ENCODE results near the gene PREX1.
A peak's percentile ranks its signal among the peaks of the same experiment; 100 is the strongest.

The PREX1 gene

GRCh38 chr20:48596334-48596898 lies 231.4 kb downstream of the PREX1 start:
- H3K9me3 ChIP-seq (ENCODE audit: control insufficient read depth in 2 of 2, low read length in 2 of 2), result no peaks in the 10 kb centered on the region
- H3K27me3 ChIP-seq (ENCODE audit: control insufficient read depth in 2 of 2, insufficient read depth in 2 of 2, low read length in 2 of 2), result peaks cover under 1 to 4% of the 10 kb centered on the region in 2 donors
- peaks cover 9 to 21% of the 10 kb centered on the region in 2 donors for H3K4me1 ChIP-seq (ENCODE audit: control insufficient read depth in 2 of 2, insufficient read depth in 2 of 2, low read length in 2 of 2)
- no peaks in the 10 kb centered on the region for H3K36me3 ChIP-seq (ENCODE audit: control insufficient read depth in 2 of 2, insufficient read depth in 2 of 2, low read length in 2 of 2)
- H3K27ac ChIP-seq (ENCODE audit: low read depth in 2 of 2, low read length in 2 of 2), result peak overlapping the region; percentile 66 to 69
- no peak overlapping the region for H3K4me3 ChIP-seq (ENCODE audit: low read length in 2 of 2)
- no peak overlapping the region for H3K9ac ChIP-seq (ENCODE audit: low read depth in 1 of 2, low read length in 2 of 2)

- Histone ChIP-seq H3K4me1 (ENCODE audit: control insufficient read depth in 2 of 2, insufficient read depth in 2 of 2, low read length in 2 of 2) (peaks cover 9 to 21% of the 10 kb centered on the region in 2 donors), H3K9me3 (ENCODE audit: control insufficient read depth in 2 of 2, low read length in 2 of 2) (no peaks in the 10 kb centered on the region), H3K4me3 (ENCODE audit: low read length in 2 of 2) (no peak overlapping the region), H3K27ac (ENCODE audit: low read depth in 2 of 2, low read length in 2 of 2) (peak overlapping the region; percentile 66 to 69), H3K27me3 (ENCODE audit: control insufficient read depth in 2 of 2, insufficient read depth in 2 of 2, low read length in 2 of 2) (peaks cover 0 to 4% of the 10 kb centered on the region in 2 donors), H3K36me3 (ENCODE audit: control insufficient read depth in 2 of 2, insufficient read depth in 2 of 2, low read length in 2 of 2) (no peaks in the 10 kb centered on the region), H3K9ac (ENCODE audit: low read depth in 1 of 2, low read length in 2 of 2) (no peak overlapping the region)
Measured at GRCh38 chr20:48595495-48596333, 232.1 kb downstream of the PREX1 start.

DNA sequence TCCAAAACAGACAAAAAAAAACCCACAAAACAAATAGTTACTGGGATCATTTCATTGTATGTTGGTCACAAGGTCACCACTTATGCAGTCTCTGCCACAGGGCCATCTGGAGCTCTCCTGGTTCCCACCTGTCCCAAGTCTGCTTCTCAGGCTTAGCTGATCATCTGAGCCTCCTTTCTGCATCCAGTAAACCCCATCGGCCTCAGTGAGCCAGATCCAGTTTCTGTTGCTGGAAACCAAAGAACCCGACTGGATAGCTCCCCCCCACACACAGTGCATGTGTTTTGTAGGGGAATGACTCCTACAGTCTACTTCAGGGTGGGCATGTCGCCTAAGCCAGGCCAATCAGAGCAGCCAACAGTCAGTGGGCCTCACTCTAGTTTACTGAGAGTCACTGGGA lies 233.3 kb downstream of the PREX1 start:
- no peak overlapping the region for H3K4me3 ChIP-seq (ENCODE audit: low read length in 2 of 2)
- H3K36me3 ChIP-seq (ENCODE audit: control insufficient read depth in 2 of 2, insufficient read depth in 2 of 2, low read length in 2 of 2), result no peaks in the 10 kb centered on the region
- H3K4me1 ChIP-seq (ENCODE audit: control insufficient read depth in 2 of 2, insufficient read depth in 2 of 2, low read length in 2 of 2), result peaks cover 9 to 21% of the 10 kb centered on the region in 2 donors

GRCh38 chr20:48592107-48592940 lies 235.5 kb downstream of the PREX1 start:
- H3K9ac ChIP-seq (ENCODE audit: low read depth in 1 of 2, low read length in 2 of 2), result no peak overlapping the region
- H3K9me3 ChIP-seq (ENCODE audit: control insufficient read depth in 2 of 2, low read length in 2 of 2), result no peaks in the 10 kb centered on the region
- H3K4me3 ChIP-seq (ENCODE audit: low read length in 2 of 2), result no peak overlapping the region
- H3K27ac ChIP-seq (ENCODE audit: low read depth in 2 of 2, low read length in 2 of 2), result no peak overlapping the region
- peaks cover 0 to 4% of the 10 kb centered on the region in 2 donors for H3K27me3 ChIP-seq (ENCODE audit: control insufficient read depth in 2 of 2, insufficient read depth in 2 of 2, low read length in 2 of 2)
- peaks cover 9 to 21% of the 10 kb centered on the region in 2 donors for H3K4me1 ChIP-seq (ENCODE audit: control insufficient read depth in 2 of 2, insufficient read depth in 2 of 2, low read length in 2 of 2)
- no peaks in the 10 kb centered on the region for H3K36me3 ChIP-seq (ENCODE audit: control insufficient read depth in 2 of 2, insufficient read depth in 2 of 2, low read length in 2 of 2)

More for the DNA sequence above, 233.3 kb downstream of the PREX1 start:
- Histone ChIP-seq H3K9ac (ENCODE audit: low read depth in 1 of 2, low read length in 2 of 2) (no peak overlapping the region), H3K9me3 (ENCODE audit: control insufficient read depth in 2 of 2, low read length in 2 of 2) (no peaks in the 10 kb centered on the region), H3K27me3 (ENCODE audit: control insufficient read depth in 2 of 2, insufficient read depth in 2 of 2, low read length in 2 of 2) (peaks cover 0 to 4% of the 10 kb centered on the region in 2 donors), H3K27ac (ENCODE audit: low read depth in 2 of 2, low read length in 2 of 2) (peak overlapping the region in 1 of 2 donors; percentile 66)

DNA sequence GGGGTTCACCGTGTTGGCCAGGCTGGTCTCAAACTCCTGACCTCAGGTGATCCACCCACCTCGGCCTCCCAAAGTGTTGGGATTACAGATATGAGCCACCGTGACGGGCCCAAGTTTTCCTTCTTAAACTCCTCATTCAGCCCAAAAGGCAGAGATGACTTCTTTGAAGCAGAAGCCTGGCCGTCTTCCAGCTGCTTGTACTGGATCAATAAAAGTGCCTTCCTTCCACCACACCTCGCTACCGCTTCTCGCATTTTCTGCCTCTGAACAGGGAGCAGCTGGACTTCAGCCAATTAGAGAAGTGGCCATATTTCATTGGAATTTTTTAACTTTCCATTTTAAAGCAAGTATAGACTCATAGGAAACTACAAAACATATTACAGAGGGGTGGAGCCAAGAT lies 241.1 kb downstream of the PREX1 start:
- no peak overlapping the region for H3K27ac ChIP-seq (ENCODE audit: low read depth in 2 of 2, low read length in 2 of 2)

GRCh38 chr20:48585061-48585870 lies 242.5 kb downstream of the PREX1 start:
- Histone ChIP-seq H3K27ac (ENCODE audit: low read depth in 2 of 2, low read length in 2 of 2) (peak overlapping the region; percentile 16 to 19), H3K9me3 (ENCODE audit: control insufficient read depth in 2 of 2, low read length in 2 of 2) (no peaks in the 10 kb centered on the region), H3K36me3 (ENCODE audit: control insufficient read depth in 2 of 2, insufficient read depth in 2 of 2, low read length in 2 of 2) (no peaks in the 10 kb centered on the region), H3K9ac (ENCODE audit: low read depth in 1 of 2, low read length in 2 of 2) (no peak overlapping the region), H3K27me3 (ENCODE audit: control insufficient read depth in 2 of 2, insufficient read depth in 2 of 2, low read length in 2 of 2) (peaks cover 0 to 4% of the 10 kb centered on the region in 2 donors), H3K4me3 (ENCODE audit: low read length in 2 of 2) (no peak overlapping the region), H3K4me1 (ENCODE audit: control insufficient read depth in 2 of 2, insufficient read depth in 2 of 2, low read length in 2 of 2) (peaks cover 9 to 18% of the 10 kb centered on the region in 2 donors)

More for the DNA sequence above, 241.1 kb downstream of the PREX1 start:
- Histone ChIP-seq H3K9ac (ENCODE audit: low read depth in 1 of 2, low read length in 2 of 2) (no peak overlapping the region), H3K36me3 (ENCODE audit: control insufficient read depth in 2 of 2, insufficient read depth in 2 of 2, low read length in 2 of 2) (no peaks in the 10 kb centered on the region), H3K9me3 (ENCODE audit: control insufficient read depth in 2 of 2, low read length in 2 of 2) (no peaks in the 10 kb centered on the region), H3K4me3 (ENCODE audit: low read length in 2 of 2) (no peak overlapping the region), H3K27me3 (ENCODE audit: control insufficient read depth in 2 of 2, insufficient read depth in 2 of 2, low read length in 2 of 2) (peaks cover 0 to 4% of the 10 kb centered on the region in 2 donors), H3K4me1 (ENCODE audit: control insufficient read depth in 2 of 2, insufficient read depth in 2 of 2, low read length in 2 of 2) (peaks cover 9 to 18% of the 10 kb centered on the region in 2 donors)

DNA sequence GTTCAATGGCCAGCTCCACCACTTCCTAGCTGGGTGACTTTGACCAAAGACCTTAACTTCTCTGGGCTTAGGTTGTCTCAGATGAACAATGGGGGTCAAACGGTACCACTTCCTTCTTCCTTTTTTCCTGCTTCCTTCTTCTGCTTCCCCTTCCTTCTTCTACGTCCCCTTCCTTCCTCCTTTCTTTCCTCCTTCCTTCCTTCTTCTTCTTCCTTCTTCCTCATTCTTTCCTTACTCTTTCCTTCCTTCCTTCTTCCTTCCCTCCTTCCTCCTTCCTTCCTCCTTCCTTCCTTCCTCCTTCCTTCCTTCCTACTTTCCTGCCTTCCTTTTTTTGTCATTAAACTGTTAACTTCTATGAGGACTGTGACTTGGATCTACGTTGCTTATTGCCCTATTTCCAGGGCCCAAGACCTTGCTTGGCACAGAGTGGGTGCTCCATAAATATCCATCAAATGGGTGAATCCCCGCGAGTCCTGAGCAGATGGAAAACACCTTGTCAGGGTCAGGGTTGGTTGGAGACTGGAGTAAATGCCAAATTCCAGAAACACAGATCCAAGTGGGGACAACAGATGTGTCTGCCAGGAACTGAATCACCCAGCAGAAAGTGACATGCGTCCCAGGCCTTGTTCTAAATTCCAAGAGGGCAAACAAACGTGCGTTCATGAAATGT lies 243.3 kb downstream of the PREX1 start:
- Histone ChIP-seq H3K27me3 (ENCODE audit: control insufficient read depth in 2 of 2, insufficient read depth in 2 of 2, low read length in 2 of 2) (peaks cover 0 to 4% of the 10 kb centered on the region in 2 donors), H3K4me3 (ENCODE audit: low read length in 2 of 2) (no peak overlapping the region), H3K9ac (ENCODE audit: low read depth in 1 of 2, low read length in 2 of 2) (no peak overlapping the region), H3K27ac (ENCODE audit: low read depth in 2 of 2, low read length in 2 of 2) (peak overlapping the region; percentile 16 to 19), H3K4me1 (ENCODE audit: control insufficient read depth in 2 of 2, insufficient read depth in 2 of 2, low read length in 2 of 2) (peaks cover 9 to 18% of the 10 kb centered on the region in 2 donors), H3K9me3 (ENCODE audit: control insufficient read depth in 2 of 2, low read length in 2 of 2) (no peaks in the 10 kb centered on the region), H3K36me3 (ENCODE audit: control insufficient read depth in 2 of 2, insufficient read depth in 2 of 2, low read length in 2 of 2) (no peaks in the 10 kb centered on the region)

- peaks cover 0 to 4% of the 10 kb centered on the region in 2 donors for H3K27me3 ChIP-seq (ENCODE audit: control insufficient read depth in 2 of 2, insufficient read depth in 2 of 2, low read length in 2 of 2)
Measured at GRCh38 chr20:48583801-48584200, 244.0 kb downstream of the PREX1 start.

GRCh38 chr20:48583171-48583570 lies 244.6 kb downstream of the PREX1 start:
- Histone ChIP-seq H3K27ac (ENCODE audit: low read depth in 2 of 2, low read length in 2 of 2) (no peak overlapping the region), H3K9me3 (ENCODE audit: control insufficient read depth in 2 of 2, low read length in 2 of 2) (no peaks in the 10 kb centered on the region), H3K4me1 (ENCODE audit: control insufficient read depth in 2 of 2, insufficient read depth in 2 of 2, low read length in 2 of 2) (peaks cover 9 to 18% of the 10 kb centered on the region in 2 donors), H3K4me3 (ENCODE audit: low read length in 2 of 2) (no peak overlapping the region), H3K36me3 (ENCODE audit: control insufficient read depth in 2 of 2, insufficient read depth in 2 of 2, low read length in 2 of 2) (no peaks in the 10 kb centered on the region), H3K27me3 (ENCODE audit: control insufficient read depth in 2 of 2, insufficient read depth in 2 of 2, low read length in 2 of 2) (peaks cover 1 to 4% of the 10 kb centered on the region in 2 donors), H3K9ac (ENCODE audit: low read depth in 1 of 2, low read length in 2 of 2) (no peak overlapping the region)

More at GRCh38 chr20:48583801-48584200, 244.0 kb downstream of the PREX1 start:
- no peaks in the 10 kb centered on the region for H3K36me3 ChIP-seq (ENCODE audit: control insufficient read depth in 2 of 2, insufficient read depth in 2 of 2, low read length in 2 of 2)
- H3K4me1 ChIP-seq (ENCODE audit: control insufficient read depth in 2 of 2, insufficient read depth in 2 of 2, low read length in 2 of 2), result peaks cover 9 to 18% of the 10 kb centered on the region in 2 donors
- no peaks in the 10 kb centered on the region for H3K9me3 ChIP-seq (ENCODE audit: control insufficient read depth in 2 of 2, low read length in 2 of 2)
- H3K27ac ChIP-seq (ENCODE audit: low read depth in 2 of 2, low read length in 2 of 2), result no peak overlapping the region
- no peak overlapping the region for H3K9ac ChIP-seq (ENCODE audit: low read depth in 1 of 2, low read length in 2 of 2)
- no peak overlapping the region for H3K4me3 ChIP-seq (ENCODE audit: low read length in 2 of 2)

All from mucosa of rectum (tissue), 2 donors.